Neural cell (in vitro differentiated cells): ENCODE results near the gene NXNL2. TPM values are rescaled to one million over a fixed set of nuclear protein-coding genes. Genes with fewer than 3 reads are reported as not detected.

Source experiments
- H2AFZ ChIP-seq: fragments of 200-600, 300-800 bp; sonication (generic), shearing (Covaris generic); 2 replicates; pipeline ENCODE4 v1.6.0; 2014; ENCODE audit warnings: low read depth, mild to moderate bottlenecking, antibody characterized with exemption, low read length, moderate library complexity
- H3F3A ChIP-seq: fragments of 200-600 bp; shearing (Covaris generic); 2 replicates; pipeline ENCODE4 v1.6.1; 2016; ENCODE audit warnings: mild to moderate bottlenecking, moderate library complexity, mixed read lengths, antibody characterized with exemption, low read length; ENCODE audit not compliant: insufficient read depth, poor library complexity, severe bottlenecking
- H3K27ac ChIP-seq: fragments of 200-600, 300-800 bp; sonication (generic), shearing (Covaris generic); 2 replicates; pipeline ENCODE4 v1.5.1; 2014; ENCODE audit warnings: mild to moderate bottlenecking, low read length, moderate library complexity
- H3K27me3 ChIP-seq: fragments of 300-800, 200-600 bp; sonication (generic), shearing (Covaris generic); 2 replicates; pipeline ENCODE4 v1.6.0; 2014; ENCODE audit warnings: mild to moderate bottlenecking, low read depth, low read length, moderate library complexity; ENCODE audit not compliant: insufficient read depth
- H3K36me3 ChIP-seq: fragments of 300-800, 200-600 bp; sonication (generic), shearing (Covaris generic); 2 replicates; pipeline ENCODE4 v1.5.1; 2014; ENCODE audit warnings: mild to moderate bottlenecking, antibody characterized with exemption, low read length, moderate library complexity; ENCODE audit not compliant: insufficient read depth
- H3K4me2 ChIP-seq: fragments of 300-800, 200-600 bp; sonication (generic), shearing (Covaris generic); 2 replicates; pipeline ENCODE4 v1.6.0; 2014; ENCODE audit warnings: mild to moderate bottlenecking, low read length
- H3K4me3 ChIP-seq: fragments of 300-800, 200-600 bp; sonication (generic), shearing (Covaris generic); 2 replicates; pipeline ENCODE4 v1.5.1; 2014; ENCODE audit warnings: mild to moderate bottlenecking, low read length, moderate library complexity
- H3K79me2 ChIP-seq: fragments of 200-600 bp; shearing (Covaris generic); replicated peaks from 2 replicates; pipeline ENCODE4 v1.6.0; 2014; ENCODE audit warnings: mild to moderate bottlenecking, low read length, moderate library complexity; ENCODE audit not compliant: insufficient read depth
- H3K9ac ChIP-seq: fragments of 300-800, 200-600 bp; sonication (generic), shearing (Covaris generic); 2 replicates; pipeline ENCODE4 v1.6.1; 2016; ENCODE audit warnings: mild to moderate bottlenecking, low read length, mixed read lengths
- H3K9me2 ChIP-seq: fragments of 200-600 bp; shearing (Covaris generic); 2 replicates; pipeline ENCODE4 v1.6.1; 2016; ENCODE audit warnings: mild to moderate bottlenecking, low read length, mixed read lengths; ENCODE audit not compliant: insufficient read depth
- H3K9me3 ChIP-seq: fragments of 200-600, 300-800 bp; sonication (generic), shearing (Covaris generic); 2 replicates; pipeline ENCODE4 v1.6.1; 2016; ENCODE audit warnings: mild to moderate bottlenecking, mixed run types, low read length, moderate library complexity, mixed read lengths
- H4K20me1 ChIP-seq: fragments of 200-600 bp; shearing (Covaris generic); 2 replicates; pipeline ENCODE4 v1.6.1; 2016; ENCODE audit warnings: mild to moderate bottlenecking, mixed run types; ENCODE audit not compliant: insufficient read depth
- CTCF ChIP-seq: fragments of 450-650 bp; IDR thresholded peaks from 2 replicates; pipeline ENCODE4 v1.5.1; 2014; ENCODE audit warnings: antibody characterized with exemption, mild to moderate bottlenecking, moderate library complexity; ENCODE audit not compliant: poor library complexity, severe bottlenecking
- EP300 ChIP-seq: fragments of 450-650 bp; conservative IDR thresholded peaks from 2 replicates; pipeline ENCODE4 v1.6.1; 2014; ENCODE audit warnings: antibody characterized with exemption, mild to moderate bottlenecking, moderate library complexity; ENCODE audit not compliant: poor library complexity, severe bottlenecking
- EZH2 ChIP-seq: fragments of 200-600, 300-800 bp; shearing (Covaris generic), sonication (generic); IDR thresholded peaks from 2 replicates; pipeline ENCODE4 v1.6.1; 2014; ENCODE audit warnings: antibody characterized with exemption, low read length, borderline replicate concordance, mild to moderate bottlenecking; ENCODE audit not compliant: insufficient read depth, poor library complexity, severe bottlenecking
- MXI1 ChIP-seq: fragments of 450-650 bp; conservative IDR thresholded peaks from 2 replicates; pipeline ENCODE4 v1.6.1; 2014; ENCODE audit warnings: antibody characterized with exemption, mild to moderate bottlenecking; ENCODE audit not compliant: poor library complexity, severe bottlenecking
- POLR2AphosphoS5 ChIP-seq: IDR thresholded peaks from 2 replicates; pipeline ENCODE4 v1.6.1; 2012
- RAD21 ChIP-seq: fragments of 450-650 bp; conservative IDR thresholded peaks from 2 replicates; pipeline ENCODE4 v1.6.1; 2014; ENCODE audit warnings: antibody characterized with exemption, mild to moderate bottlenecking, moderate library complexity
- REST ChIP-seq: IDR thresholded peaks from 2 replicates; pipeline ENCODE4 v1.6.1; 2012; ENCODE audit warnings: borderline replicate concordance
- SMC3 ChIP-seq: fragments of 450-650 bp; conservative IDR thresholded peaks from 2 replicates; pipeline ENCODE4 v1.6.1; 2014; ENCODE audit warnings: antibody characterized with exemption, mild to moderate bottlenecking, moderate library complexity; ENCODE audit not compliant: poor library complexity
- TAF1 ChIP-seq: IDR thresholded peaks from 2 replicates; pipeline ENCODE4 v1.6.1; 2012; ENCODE audit warnings: low read depth
- polyA plus RNA-seq: library from polyadenylated mRNA; depleted of rRNA; stranded (reverse); fragments of >200 nt; gene quantifications from 2 replicates; pipeline ENCODE4 v1.2.3, GENCODE V29; 2014

Gene NXNL2
- polyA plus RNA-seq, 1 donor from 2014 or later = 0.51 TPM

GRCh38 chr9:88503845-88504764, 30.9 kb upstream of the NXNL2 start:
- Histone ChIP-seq H3K9me2 (no peaks in the 10 kb centered on the region), H2AFZ (no peak overlapping the region), H3F3A (no peaks in the 10 kb centered on the region), H3K4me3 (no peak overlapping the region), H3K79me2 (no peaks in the 10 kb centered on the region), H3K36me3 (no peaks in the 10 kb centered on the region), H3K27me3 (no peaks in the 10 kb centered on the region), H3K27ac (no peak overlapping the region), H3K9me3 (no peaks in the 10 kb centered on the region), H3K4me2 (no peak overlapping the region), H3K9ac (no peak overlapping the region), H4K20me1 (no peaks in the 10 kb centered on the region)
- TF ChIP-seq MXI1 (no peak), EZH2 (no peak), RAD21 (no peak), CTCF (no peak), REST (no peak), TAF1 (no peak), SMC3 (no peak), POLR2AphosphoS5 (no peak), EP300 (no peak)

- H3K9me3 ChIP-seq = no peaks in the 10 kb centered on the region
These were observed 26.7 kb upstream of the NXNL2 start for GRCh38 chr9:88508326-88508725.

More at GRCh38 chr9:88508326-88508725, 26.7 kb upstream of the NXNL2 start:
- Histone ChIP-seq H3K27ac (no peak overlapping the region), H3K79me2 (no peaks in the 10 kb centered on the region), H3K4me3 (no peak overlapping the region), H3F3A (no peaks in the 10 kb centered on the region), H3K4me2 (no peak overlapping the region), H2AFZ (no peak overlapping the region), H3K36me3 (no peaks in the 10 kb centered on the region), H3K27me3 (no peaks in the 10 kb centered on the region), H3K9ac (no peak overlapping the region), H4K20me1 (no peaks in the 10 kb centered on the region), H3K9me2 (no peaks in the 10 kb centered on the region)
- TF ChIP-seq SMC3 (no peak), REST (no peak), MXI1 (no peak), RAD21 (no peak), TAF1 (no peak), EP300 (no peak), CTCF (no peak), POLR2AphosphoS5 (no peak), EZH2 (no peak)
